HG03520 (cell line): ENCODE results near the gene OSBPL10.

Source experiments
- ATAC-seq: cut with Tn5 transposase; IDR thresholded peaks from one replicate; pipeline ENCODE4 v1.9.1; 2021; ENCODE audit warnings: mild to moderate bottlenecking, moderate library complexity; ENCODE audit not compliant: unreplicated experiment

Gene OSBPL10

DNA sequence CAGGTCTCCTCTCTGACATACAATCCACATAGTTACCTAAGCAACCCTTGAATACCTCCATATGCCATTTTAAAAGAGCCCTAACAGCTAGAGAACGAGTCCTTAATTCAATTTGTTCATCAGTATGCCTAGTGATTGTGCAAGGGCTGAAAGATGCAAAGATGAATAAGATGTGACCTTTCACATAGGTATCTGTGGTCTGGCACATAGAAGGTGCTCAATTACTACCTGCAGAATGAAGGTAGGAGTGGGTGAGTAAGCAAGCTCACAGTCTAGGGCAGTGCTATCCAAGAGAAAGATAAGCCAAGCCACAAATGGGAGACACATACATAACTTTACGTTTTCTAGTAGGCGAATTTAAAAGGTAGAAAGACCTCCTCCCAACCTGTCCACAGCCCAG lies 157.9 kb downstream of the OSBPL10 start:
- no peak for ATAC-seq

DNA sequence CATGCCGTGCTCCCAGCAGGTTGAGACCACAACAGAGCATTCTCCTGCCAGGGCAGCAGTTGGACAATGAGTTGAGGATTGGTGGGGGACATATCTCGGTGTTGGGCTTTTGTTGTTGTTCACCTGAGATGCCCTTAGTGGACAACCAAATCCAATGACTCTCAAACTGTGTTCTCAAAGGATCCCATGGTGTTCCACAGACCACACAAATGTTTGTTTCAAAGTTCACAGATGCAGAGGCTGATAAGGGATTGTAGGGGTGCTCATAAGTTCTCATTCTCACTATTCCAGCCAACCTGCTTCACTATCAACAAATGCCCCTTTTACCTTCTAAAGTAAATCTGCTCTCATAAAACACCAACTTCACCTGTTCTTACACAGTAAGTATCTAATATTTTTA lies 159.9 kb downstream of the OSBPL10 start:
- no peak for ATAC-seq

DNA sequence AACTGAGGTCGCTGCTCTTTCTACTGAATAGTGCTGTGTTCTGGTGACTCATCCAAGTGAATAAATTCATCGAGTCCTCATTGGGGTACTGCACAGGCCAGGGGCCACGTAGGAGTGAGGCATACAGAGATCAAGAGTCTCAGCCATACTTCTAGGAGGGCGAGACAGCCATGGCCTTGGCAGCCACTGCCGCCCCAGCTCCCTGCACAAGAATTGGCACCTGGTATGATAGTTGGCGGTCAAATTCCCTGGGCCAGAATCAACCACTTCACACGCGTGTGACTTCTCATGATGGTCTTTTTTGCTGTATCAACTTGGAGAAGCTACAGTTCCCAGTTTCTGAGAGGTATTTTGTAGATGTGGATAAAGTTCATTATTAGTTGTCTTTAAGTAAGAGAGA lies 161.6 kb downstream of the OSBPL10 start:
- no peak for ATAC-seq

DNA sequence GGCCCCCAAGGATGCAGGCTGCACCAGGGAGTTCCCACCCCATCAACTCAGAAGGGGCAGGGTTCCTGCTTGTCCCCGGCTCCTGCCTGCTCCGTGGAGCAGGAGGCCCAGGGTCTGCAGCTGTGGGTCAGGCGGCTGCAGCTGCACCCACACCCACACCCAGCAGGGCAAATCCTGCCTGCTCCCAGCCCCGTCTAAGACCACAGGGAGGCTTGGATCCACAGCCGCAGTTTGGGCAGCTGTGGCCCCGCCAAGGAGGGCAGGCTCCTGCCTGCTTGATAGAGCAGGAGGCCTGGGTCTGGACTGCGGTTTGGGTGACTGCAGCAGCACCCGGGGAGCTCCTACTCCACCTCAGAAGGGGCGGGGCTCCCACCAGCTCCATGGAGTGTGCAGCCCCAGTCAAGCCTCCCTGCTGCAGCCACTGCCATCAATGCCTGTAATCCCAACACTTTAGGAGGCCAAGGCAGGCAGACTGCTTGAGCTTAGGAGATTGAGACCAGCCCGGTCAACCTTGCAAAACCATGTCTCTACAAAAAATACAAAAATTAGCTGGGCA lies 163.6 kb downstream of the OSBPL10 start:
- ATAC-seq = no peak

GRCh38 chr3:31815631-31816440 lies 165.2 kb downstream of the OSBPL10 start:
- ATAC-seq = no peak

GRCh38 chr3:31815006-31815405 lies 166.1 kb downstream of the OSBPL10 start:
- no peak for ATAC-seq

- no peak for ATAC-seq
These were observed 167.4 kb downstream of the OSBPL10 start for GRCh38 chr3:31813686-31814085.

- no peak for ATAC-seq
These were observed 167.9 kb downstream of the OSBPL10 start for GRCh38 chr3:31813197-31813596.

GRCh38 chr3:31810991-31811433 lies 170.1 kb downstream of the OSBPL10 start:
- ATAC-seq = no peak

GRCh38 chr3:31808143-31808720 lies 172.8 kb downstream of the OSBPL10 start:
- ATAC-seq = no peak

DNA sequence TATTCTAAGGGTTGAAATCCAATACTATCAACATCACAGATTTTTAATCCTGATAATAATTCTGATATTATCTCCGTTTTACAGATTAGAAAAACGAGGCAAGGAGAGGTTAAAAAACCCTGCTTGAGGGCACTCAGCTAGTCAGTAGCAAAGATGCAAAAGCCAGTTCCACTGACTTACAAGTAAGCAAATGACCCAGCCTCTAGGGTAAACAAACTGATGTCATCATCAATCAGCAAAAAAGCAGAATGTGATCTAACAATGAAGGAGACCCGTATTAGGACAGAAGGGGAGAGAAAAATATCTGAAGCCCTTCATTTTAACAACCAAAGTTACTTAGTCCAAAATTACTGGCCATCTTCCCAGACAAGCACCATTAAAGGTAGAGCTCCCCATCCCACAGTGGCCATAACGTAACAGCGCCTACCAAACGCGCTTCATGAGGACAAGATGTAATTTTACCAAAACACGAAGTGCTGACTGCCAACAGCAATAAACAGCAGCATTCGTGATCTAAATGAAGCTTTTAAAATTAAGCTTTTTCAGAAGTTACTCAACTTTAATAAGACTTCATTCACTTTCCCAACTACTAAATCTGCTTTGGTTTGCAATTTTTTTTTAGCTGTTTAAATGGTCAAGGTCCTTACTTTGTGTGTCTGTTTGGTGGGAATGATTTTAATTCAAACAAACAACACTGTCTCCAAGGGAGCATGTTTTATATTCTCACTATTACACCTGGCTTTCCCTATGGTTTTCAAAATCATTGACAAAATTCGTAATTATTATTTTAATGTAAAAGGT lies 176.6 kb downstream of the OSBPL10 start:
- no peak for ATAC-seq

GRCh38 chr3:31802981-31803740 lies 177.9 kb downstream of the OSBPL10 start:
- ATAC-seq = no peak

DNA sequence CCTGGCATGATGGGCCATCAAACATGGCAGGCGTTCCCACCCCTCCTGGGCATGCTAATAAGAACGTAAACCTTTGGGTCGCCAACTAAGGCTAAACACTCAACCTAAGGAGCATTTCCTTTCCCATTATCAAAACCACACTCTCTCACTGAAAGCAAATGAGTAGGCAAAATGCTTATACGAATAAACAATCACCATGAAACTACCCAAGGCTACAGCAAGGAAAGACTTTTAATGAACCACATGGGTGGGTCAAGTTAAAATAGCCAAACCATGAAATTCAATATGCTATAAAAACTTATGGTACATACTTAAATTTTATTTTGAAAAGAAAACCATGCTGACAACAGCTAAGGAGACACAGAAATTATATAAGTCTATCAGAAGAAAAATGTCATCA lies 180.6 kb downstream of the OSBPL10 start:
- ATAC-seq = no peak

GRCh38 chr3:31798840-31799239 lies 182.2 kb downstream of the OSBPL10 start:
- ATAC-seq = no peak

DNA sequence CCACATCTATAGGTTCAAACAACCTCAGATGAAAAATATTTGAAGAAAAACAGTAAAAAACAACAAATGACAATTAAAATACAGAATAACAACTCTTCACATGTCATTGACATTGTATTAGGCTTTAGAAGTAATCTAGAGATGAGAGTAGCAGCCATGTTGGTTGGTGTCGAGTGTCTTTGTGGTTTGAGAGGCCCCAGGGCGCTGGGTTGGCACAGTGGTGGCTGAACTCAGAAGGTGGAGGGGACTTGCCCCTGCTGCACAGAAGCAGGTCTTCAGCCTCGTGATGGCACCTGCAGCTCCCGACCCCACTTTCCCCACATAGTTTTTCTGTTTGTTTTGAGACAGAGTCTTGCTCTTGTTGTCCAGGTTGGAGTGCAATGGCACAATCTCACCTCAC lies 187.2 kb downstream of the OSBPL10 start:
- no peak for ATAC-seq

GRCh38 chr3:31791090-31791430 lies 190.0 kb downstream of the OSBPL10 start:
- no peak for ATAC-seq

DNA sequence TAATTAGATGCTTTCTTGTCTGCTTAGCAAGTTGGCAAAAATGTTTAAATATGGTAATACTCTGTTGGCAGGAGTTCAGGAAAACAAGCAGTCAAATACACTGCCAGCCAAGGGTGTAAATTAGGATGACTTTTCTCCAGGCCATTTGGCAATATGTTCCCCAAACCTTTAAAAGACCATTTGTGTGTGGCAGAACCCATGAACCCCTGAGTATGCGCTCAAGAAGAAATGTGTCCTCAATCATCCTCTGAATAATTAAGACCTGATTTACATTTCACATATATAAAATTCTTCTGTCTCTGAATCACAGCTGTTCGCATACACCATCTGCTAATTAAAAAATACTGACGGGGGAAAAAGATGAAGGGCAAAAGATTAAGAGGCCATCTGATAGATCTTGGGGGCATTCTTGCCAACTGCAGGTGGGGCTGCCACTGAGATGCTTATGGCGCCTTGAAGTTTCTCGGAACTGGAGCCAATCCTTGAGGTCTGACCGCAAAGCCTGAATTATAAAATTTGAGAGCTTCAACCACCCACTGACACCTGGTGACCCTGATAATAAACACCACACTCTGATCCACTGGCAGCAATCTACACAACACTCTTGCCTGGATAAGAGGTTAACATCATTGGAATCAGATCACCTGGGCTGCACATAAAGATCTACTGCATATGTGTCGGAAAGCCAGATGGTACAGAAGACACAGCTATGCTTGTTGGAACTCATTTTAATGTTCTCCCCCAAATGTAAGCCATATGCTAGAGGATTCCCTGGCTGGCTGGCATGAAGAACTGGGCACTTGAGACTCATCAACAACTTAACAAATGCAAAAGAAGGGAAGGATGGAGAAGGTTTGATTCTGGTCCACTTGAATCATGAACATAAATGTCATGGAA lies 190.6 kb downstream of the OSBPL10 start:
- no peak for ATAC-seq

DNA sequence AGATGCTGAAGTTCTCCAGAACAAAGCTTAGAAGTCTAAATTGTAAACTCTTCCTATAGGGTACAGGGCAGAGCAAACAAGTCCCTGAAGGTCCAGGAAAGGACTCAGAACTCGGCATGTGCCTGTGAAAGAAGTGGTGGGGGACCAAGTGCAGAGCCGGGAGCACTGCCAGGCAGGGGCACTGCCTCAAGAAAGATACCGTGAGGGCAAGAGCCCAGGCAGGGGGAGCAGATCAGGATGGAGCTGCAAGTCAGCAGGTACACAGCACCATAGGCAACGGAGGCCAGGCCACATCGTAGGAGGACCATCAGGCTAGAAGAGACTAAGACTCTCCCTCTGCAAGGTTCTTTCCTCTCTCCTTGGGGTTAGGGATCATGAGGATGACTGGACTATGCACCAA lies 191.6 kb downstream of the OSBPL10 start:
- no peak for ATAC-seq

DNA sequence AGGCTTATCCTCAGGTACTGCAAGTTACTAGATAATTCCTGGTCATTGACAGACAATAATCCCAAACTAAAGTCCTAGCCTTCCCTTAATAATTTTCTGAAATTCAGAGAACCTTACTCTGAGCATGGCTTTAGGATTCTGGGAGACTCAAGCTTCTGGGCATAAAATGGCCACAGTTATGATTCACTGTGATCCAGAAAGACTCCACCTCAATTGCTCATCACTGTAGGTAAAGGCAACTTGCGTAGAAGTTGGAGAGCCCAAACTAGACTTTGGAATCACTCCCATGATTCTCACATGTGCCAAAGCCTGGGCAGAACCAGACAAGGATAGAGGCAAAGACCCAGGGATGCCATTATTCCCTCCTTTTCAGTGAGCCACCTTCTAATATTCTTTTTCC lies 195.3 kb downstream of the OSBPL10 start:
- ATAC-seq = no peak

- ATAC-seq = no peak
These were observed 195.8 kb downstream of the OSBPL10 start for GRCh38 chr3:31785286-31785685.
